T follicular helper cell (primary cell): ENCODE measurements around the gene LBHD2.
"Not testable (repeated sequence)": the region's sequence is repeated elsewhere in the genome, so short reads cannot be mapped to it uniquely, and the experiment has no call there.

ENCODE experiments used
- DNase-seq: peaks from one replicate; pipeline ENCODE4 v3.0.0-alpha.2; 2020; ENCODE audit warnings: low read depth

Gene LBHD2

GRCh38 chr14:103104654-103105452 is 20.8 kb downstream of the LBHD2 start:
- DNase-seq: peak; percentile 56

DNA sequence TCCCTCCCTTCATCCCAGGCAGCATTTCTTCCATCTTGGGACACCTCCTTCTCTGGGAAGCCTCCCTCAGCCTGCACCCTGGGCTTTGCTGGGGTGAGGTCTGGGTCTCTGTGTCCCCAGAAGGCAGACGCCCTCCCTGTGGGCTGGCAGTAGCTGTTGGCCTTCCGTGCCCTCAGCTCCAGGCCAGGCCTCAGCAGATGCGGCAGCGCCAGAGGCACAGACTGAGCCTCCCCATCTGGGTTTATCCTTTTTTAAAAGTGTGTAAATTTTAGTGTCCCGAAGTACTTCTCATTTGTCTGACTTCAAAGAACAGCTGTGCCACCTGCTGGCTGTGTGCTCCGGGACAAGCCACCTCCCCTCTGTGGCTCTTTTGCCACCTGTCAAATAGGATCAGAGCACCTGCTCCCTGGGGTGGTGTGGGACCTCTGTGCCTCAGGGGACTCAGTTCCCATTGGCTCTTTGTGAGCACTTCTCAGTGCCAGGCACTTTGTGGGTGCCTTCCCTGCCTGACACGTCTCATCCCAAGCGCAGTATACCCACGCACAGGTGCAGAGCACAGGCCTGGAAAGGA is 21.7 kb downstream of the LBHD2 start:
- no peak for DNase-seq

- no peak for DNase-seq
Observed at GRCh38 chr14:103107455-103107854, 23.4 kb downstream of the LBHD2 start.

DNA sequence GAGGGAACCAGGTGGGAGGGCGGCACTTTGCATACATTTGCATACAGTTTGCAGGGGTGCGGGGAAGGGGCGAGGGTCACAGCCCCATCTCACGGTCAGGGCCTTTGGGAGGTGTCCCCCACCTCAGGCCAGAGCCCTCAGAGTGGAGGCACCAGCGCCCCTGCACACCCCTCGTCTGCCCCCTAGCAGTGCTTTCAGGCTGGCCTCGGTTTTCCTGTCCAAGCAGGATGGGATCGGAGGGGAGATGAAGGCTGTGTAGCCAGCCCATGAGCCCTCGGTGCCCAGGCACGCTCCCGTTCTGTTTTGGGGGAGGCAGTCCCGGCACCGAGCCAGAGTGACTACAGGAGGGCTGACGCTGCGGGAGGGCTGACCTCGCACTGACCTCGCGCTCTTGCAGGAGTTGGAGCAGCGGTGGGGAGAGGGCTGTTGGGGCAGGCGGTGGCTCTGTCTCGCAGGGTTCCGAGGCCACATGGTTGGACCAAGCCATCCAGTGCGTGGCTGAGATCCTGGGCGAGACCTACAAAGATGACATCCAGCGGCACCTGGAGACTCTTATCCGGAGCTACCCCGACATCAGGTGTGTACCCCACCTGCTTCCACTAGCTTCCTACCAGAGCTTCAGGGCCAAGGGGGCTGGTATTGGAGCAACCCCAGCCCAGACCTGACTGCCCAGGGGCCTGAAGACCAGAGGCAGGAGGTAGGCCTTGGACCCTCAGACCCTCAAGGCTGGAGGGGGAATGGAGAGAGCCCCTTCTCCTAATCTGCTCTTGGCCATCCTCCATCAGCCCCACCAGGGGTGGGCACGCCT is 24.1 kb downstream of the LBHD2 start:
- no peak for DNase-seq

DNA sequence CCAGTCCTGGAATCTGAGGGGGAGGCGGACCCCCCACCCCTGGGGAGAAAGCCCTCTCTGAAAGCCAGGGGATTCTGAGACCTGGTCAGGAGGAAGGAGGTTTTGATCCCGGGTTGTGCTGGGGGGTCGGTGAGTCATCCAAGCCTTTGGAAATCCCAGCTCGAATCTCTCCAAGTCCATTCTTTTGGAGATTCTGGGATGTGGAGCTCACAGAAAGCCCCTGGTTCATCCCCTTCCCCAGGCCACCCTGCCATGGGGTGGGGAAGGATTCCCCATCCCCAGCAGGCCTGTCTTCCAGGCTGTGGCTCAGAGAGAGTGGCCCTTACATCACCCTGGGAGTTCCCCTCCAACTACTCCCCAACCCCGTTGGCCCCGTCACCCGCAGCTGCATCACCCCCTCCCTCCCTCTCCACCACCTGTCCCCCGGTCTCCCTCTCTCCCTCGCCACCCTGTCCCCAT is 24.8 kb downstream of the LBHD2 start:
- DNase-seq: no peak

DNA sequence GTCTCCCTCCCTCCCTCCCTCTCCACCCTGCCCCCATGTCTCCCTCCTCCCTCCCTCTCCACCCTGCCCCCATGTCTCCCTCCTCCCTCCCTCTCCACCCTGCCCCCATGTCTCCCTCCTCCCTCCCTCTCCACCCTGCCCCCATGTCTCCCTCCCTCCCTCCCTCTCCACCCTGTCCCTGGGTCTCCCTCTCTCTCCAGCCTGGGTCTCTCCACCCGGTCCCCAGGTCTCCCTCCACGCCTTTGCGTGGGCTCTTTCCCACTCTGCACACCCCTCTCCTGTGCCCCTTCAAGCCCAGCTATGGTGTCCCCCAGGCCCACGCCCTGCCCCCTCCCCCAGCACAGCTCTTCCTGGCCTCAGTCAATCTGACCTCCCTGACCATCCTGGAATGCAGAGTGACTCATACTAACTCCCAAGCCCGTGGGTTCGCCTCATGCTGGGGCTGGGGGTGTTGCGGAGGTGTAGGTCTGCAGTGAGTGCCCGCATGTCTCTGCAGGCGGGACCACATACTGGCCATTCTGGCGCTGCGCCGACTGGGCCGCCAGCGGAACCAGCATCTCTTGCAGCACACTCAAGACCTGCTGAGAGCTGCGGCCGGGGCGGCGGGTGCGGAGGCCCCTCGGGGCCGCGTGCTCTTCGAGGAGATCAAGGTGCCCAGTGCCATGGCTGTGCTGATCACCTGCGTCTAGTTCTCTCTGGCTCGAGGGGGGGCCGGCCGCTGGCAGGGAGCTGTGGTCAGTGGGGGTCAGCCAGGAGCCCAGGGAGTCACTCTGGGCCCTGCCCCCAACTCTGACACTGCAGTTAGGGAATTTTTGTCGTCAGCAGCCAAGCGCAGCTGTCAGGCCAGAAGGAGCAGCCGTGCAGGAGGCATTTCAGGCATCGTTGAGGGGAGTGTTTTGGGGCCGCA is 25.8 kb downstream of the LBHD2 start:
- DNase-seq: no peak

DNA sequence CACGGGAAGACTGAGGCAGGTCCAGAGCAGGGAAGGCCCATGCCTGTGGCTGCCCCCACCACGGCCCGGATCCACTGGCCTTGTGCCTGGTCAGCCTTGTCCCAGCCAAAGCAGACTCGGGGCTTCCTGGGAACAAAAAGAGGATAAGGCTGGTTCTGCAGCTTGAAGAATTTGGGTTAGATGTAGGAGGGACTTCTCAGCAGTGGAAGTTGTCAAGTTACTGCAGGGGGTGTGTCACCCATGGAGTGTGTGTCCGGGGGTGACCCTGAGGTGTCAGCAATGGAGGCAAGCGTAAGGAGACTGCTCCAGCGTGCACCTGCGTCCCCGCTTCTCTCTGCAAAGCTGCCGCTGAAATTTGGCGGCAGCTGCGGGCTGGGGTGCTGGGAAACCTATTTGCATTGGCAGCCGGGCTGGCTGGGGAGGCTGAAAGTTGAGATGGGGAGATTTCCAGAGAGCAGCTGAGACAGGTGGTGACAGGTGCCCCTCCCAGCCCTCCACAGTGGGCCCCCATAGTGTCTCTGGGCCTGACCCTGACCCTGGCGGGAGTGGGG is 26.7 kb downstream of the LBHD2 start:
- no peak for DNase-seq

- no peak for DNase-seq
Observed at GRCh38 chr14:103111232-103111868, 27.3 kb downstream of the LBHD2 start.

DNA sequence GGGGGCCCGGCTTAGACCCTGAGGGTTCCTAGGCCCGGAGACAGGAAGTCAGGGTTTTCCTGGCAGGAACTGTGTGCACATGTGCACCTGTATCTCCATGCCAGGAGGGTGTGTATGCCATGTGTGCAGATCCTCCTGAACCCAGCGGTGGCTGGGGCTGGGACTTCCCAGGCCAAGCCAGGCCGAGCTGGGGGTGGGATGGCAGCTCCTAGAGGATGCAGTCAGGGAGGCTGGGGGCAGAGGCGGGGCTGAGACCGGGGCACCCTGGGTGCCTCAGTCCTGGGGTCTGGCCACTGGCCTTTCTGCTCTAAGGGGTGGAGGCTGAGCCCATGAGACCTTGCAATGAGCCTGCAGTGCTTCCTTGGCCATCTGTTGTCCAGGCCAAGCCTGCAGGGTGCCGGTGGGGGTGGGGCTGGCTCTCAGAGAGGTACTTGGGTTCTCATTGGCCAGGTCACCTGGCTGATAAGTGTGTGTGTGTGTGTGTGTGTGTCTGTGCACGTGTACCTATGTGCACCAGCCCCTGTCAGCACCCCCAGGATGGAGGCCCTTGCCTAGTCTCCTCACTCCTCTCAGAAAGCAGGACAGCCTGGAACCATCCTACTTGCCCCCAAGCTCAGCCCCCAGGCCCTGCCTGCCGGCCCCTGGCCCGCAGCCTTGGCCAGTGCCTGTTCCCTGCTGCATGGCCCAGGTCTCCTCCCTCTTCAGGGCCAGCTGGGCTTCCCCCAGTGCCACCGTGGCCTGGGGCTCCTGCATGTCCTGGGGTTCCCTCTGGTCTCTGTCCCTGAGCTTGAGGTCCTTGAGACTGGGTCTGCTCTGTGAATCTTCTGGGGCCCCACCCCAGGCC is 28.6 kb downstream of the LBHD2 start:
- no peak for DNase-seq

- no peak for DNase-seq
Observed at GRCh38 chr14:103113303-103113702, 29.3 kb downstream of the LBHD2 start.

- no peak for DNase-seq
Observed at GRCh38 chr14:103113774-103114173, 29.8 kb downstream of the LBHD2 start.

DNA sequence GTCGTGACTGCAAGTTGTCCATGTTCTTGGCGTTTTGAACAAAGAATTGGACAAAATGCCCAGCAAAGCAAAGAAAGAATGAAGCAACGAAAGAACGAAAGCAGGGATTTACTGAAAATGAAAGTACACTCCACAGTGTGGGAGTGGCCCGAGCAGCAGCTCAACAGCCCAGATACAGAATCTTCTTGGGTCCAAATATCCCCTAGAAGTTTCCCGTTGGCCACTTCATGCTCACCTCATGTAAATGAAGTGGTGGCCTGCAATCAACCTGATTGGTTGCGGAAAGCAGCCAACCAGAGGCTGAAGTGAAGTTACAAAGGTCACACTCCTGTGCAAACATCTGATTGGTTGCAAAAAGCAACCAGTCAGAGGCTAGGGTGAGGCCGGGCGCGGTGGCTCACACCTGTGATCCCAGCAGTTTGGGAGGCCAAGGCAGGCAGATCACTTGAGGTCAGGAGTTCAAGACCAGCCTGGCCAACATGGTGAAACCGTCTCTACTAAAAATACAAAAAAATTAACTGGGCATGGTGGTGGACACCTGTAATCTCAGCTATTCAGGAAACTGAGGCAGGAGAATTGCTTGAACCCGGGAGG is 31.2 kb downstream of the LBHD2 start:
- DNase-seq: not testable (repeated sequence)

DNA sequence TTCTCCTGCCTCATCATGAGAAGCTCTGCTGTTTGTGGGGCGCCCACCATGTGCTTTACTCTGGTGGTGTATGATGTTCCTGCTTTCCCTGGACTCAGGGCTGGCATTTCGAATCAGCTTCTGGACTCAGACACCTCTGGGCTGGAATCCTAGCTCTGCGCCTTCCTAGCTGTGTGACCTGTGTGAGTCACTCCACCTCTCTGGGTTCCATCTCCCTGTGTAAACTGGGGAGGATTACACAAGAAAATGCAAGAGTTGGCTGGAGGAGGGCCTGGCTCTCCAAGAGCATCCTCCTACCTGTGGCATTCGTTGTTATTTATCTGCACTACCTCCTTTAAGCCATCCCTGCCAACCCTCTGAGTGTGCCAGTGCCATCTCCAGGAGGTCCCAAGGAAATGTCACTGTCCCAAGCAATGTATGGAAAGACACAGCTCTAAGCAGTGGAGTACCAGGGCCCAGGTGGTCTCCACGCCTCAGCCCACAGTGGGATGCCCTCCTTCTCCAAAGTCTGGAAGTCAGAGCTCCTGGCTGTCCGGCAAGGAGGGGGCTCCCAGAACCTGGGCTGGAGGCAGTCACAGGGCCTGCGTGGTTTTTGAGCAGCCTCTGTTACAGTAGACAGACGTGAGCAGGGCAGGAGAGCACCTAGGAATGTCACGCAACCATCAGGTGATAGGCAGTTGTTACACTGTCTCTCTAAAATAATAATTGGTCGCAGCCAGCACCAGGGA is 32.0 kb downstream of the LBHD2 start:
- no peak for DNase-seq

DNA sequence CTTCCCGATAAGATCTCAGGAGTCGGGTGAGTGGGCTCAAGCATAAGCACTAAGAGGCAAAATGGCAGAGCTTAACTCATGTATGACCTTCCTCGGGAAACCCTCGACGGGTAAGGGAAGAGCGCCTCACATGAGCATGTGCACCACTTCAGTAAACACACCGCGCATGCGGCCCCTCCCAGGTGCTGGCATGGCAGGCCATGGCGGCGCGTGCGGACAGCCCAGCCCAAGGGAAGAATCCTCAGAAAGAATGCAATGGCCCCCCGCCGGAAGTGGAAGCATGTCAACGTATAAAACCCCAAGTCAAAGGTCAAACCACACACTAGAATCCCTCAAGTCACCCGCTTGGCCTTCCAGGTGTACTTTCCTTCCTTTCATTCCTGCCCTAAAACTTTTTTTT is 32.6 kb downstream of the LBHD2 start:
- DNase-seq: no peak

DNA sequence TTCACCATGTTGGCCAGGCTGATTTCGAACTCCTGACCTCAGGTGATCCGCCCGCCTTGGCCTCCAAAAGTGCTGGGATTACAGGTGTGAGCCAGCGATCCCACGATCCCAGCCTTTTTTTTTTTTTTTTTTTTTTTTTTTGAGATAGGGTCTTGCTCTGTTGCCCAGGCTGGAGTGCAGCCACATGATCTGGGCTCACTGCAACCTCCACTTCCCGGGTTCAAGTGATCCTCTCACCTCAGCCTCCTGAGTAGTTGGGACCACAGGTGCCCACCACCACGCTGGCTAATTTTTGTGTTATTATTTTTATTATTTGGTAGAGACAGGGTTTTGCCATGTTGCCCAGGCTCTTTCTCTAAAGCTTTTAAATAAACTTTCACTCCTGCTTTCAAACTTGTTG is 33.5 kb downstream of the LBHD2 start:
- DNase-seq: not testable (repeated sequence)

- DNase-seq: no peak
Observed at GRCh38 chr14:103118018-103118662, 34.1 kb downstream of the LBHD2 start.

DNA sequence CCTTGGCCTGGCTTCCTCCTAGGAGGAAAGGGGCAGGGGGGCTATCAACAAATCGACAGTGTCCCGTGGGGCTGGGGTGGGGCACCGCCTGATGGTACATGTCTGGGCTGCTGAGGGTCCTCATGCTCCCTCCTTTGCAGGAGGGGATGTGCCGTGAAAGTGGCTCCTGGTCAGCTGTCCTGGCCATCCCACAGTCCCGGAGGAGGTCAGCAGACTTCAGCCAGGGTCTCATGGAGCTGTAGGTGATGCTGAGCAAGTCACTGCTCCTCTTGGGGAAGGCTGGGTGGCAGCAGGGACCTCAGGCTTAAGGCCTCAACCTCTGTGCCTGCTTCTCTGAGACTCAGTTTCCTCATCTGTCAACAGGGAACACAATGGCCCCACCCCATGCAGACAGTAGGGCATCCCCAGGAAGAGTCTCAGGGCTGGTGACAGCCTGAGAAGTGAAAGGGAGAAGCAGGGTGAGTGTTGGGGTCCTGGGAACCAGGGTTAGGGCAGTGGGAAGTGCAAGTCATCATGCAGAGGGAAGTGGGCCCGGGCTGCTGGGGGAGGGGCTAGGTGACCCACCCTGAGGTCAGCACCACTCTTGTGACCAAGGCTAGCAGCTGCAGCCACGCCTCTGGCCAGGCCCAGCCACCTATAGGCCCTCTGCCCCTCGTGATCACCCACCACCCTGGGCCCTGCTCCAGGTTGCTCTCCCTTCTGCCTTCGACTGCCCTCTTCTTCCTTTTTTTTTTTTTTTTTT is 34.8 kb downstream of the LBHD2 start:
- DNase-seq: no peak

- not testable (repeated sequence) for DNase-seq
Observed at GRCh38 chr14:103119527-103119926, 35.5 kb downstream of the LBHD2 start.
